Measurements from ENCODE around the gene OLIG1. TPM values are rescaled to one million over a fixed set of nuclear protein-coding genes. Genes with fewer than 3 reads are reported as not detected.

The OLIG1 gene
- total RNA-seq, 1 donor from 2014 or later, result not detected

DNA sequence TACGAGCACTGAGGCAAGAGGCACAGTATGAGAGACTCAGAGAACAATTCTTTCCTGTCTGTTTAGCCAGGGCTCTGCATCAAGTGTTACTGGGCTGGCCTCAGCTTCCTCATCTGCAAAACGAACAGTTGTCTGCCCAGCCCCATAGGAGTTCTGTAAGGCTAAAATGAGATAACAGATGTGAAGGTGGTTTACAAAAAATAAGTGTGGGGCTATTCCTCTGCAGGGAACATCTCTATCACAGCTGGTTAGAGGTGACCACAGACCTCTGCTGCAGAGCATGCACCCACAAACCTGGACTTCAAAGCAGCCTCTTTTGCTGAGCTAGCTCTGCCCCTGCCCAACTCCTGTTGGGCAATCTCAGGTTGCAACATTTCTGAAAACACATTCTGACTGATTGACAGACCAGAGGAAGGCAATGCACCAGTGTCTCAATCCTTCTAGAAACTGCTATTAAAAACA, 10.5 kb upstream of the OLIG1 start:
- H3K36me3 ChIP-seq, result no peaks in the 10 kb centered on the region
- TF ChIP-seq, protein P1, sequence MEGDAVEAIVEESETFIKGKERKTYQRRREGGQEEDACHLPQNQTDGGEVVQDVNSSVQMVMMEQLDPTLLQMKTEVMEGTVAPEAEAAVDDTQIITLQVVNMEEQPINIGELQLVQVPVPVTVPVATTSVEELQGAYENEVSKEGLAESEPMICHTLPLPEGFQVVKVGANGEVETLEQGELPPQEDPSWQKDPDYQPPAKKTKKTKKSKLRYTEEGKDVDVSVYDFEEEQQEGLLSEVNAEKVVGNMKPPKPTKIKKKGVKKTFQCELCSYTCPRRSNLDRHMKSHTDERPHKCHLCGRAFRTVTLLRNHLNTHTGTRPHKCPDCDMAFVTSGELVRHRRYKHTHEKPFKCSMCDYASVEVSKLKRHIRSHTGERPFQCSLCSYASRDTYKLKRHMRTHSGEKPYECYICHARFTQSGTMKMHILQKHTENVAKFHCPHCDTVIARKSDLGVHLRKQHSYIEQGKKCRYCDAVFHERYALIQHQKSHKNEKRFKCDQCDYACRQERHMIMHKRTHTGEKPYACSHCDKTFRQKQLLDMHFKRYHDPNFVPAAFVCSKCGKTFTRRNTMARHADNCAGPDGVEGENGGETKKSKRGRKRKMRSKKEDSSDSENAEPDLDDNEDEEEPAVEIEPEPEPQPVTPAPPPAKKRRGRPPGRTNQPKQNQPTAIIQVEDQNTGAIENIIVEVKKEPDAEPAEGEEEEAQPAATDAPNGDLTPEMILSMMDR (IDR thresholded peaks at IDR 0.05), result no peak
- no peak for TF ChIP-seq POLR2AphosphoS5 (IDR thresholded peaks at IDR 0.05; ENCODE audit: insufficient read depth in 1 of 2, low read depth in 1 of 2)
- TF ChIP-seq POLR2A (IDR thresholded peaks at IDR 0.05), result no peak
- H3K4me1 ChIP-seq, result no peaks in the 10 kb centered on the region
- intact Hi-C loops (cut with DNase I), result no loop called here
- DNase-seq (ENCODE audit: extremely low spot score in 2 of 2), result no peak
- H3K27me3 ChIP-seq, result no peaks in the 10 kb centered on the region
- no peak overlapping the region for H3K27ac ChIP-seq
- no peaks in the 10 kb centered on the region for H3K9me3 ChIP-seq
- no peak overlapping the region for H3K4me3 ChIP-seq

DNA sequence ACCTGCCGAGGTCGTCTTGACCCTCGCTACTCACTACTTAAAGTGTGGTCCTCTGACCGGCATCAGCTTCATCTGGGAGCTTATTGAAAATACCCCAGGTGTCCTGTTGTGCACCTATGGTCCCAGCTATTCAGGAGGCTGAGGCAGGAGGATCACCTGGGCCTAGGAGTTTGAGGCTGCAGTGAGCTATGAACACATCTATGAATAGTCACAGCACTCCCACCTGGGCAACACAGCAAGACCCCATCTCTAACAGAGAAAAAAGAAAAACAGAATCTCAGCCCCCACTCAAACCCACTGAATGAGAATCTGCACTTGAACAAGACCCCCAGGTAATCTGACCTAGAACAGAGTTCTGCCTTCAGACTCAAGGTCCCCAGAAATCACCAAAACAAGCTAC, 8.7 kb upstream of the OLIG1 start:
- intact Hi-C loops (cut with DNase I), result no loop called here

GRCh38 chr21:33063375-33063883, 6.5 kb upstream of the OLIG1 start:
- no peak for DNase-seq (ENCODE audit: extremely low spot score in 2 of 2)
- TF ChIP-seq, protein P1 (IDR thresholded peaks at IDR 0.05), result no peak
- TF ChIP-seq POLR2AphosphoS5 (IDR thresholded peaks at IDR 0.05; ENCODE audit: insufficient read depth in 1 of 2, low read depth in 1 of 2) (no peak), POLR2A (IDR thresholded peaks at IDR 0.05) (no peak)
- intact Hi-C loops (cut with DNase I), result no loop called here
- Histone ChIP-seq H3K27ac (no peak overlapping the region), H3K27me3 (no peaks in the 10 kb centered on the region), H3K4me1 (no peaks in the 10 kb centered on the region), H3K4me3 (no peak overlapping the region), H3K9me3 (no peaks in the 10 kb centered on the region), H3K36me3 (no peaks in the 10 kb centered on the region)

More for the DNA sequence above, 8.7 kb upstream of the OLIG1 start:
- no peak overlapping the region for H3K27ac ChIP-seq
- no peaks in the 10 kb centered on the region for H3K27me3 ChIP-seq
- no peaks in the 10 kb centered on the region for H3K36me3 ChIP-seq
- H3K9me3 ChIP-seq, result no peaks in the 10 kb centered on the region
- DNase-seq (ENCODE audit: extremely low spot score in 2 of 2), result no peak
- no peak overlapping the region for H3K4me3 ChIP-seq
- no peaks in the 10 kb centered on the region for H3K4me1 ChIP-seq
- TF ChIP-seq, protein P1 (IDR thresholded peaks at IDR 0.05), result no peak
- TF ChIP-seq POLR2A (IDR thresholded peaks at IDR 0.05), result no peak
- no peak for TF ChIP-seq POLR2AphosphoS5 (IDR thresholded peaks at IDR 0.05; ENCODE audit: insufficient read depth in 1 of 2, low read depth in 1 of 2)

GRCh38 chr21:33063907-33064622, 5.9 kb upstream of the OLIG1 start:
- Histone ChIP-seq H3K27me3 (peaks cover 5% of the 10 kb centered on the region), H3K9me3 (no peaks in the 10 kb centered on the region), H3K27ac (no peak overlapping the region), H3K36me3 (no peaks in the 10 kb centered on the region), H3K4me1 (no peaks in the 10 kb centered on the region), H3K4me3 (no peak overlapping the region)
- TF ChIP-seq POLR2AphosphoS5 (IDR thresholded peaks at IDR 0.05; ENCODE audit: insufficient read depth in 1 of 2, low read depth in 1 of 2) (no peak), POLR2A (IDR thresholded peaks at IDR 0.05) (no peak)
- TF ChIP-seq, protein P1 (IDR thresholded peaks at IDR 0.05), result no peak
- DNase-seq (ENCODE audit: extremely low spot score in 2 of 2), result no peak
- intact Hi-C loops (cut with DNase I), result no loop called here
